NB4 (cell line): Measurements from ENCODE around the gene PNKP.

Experiments
- DNase-seq: peaks from one replicate; pipeline ENCODE4 v3.0.0; 2010; ENCODE audit warnings: low read depth
- H3K4me3 ChIP-seq: one replicate; pipeline ENCODE4 v1.5.1; 2011; ENCODE audit warnings: mild to moderate bottlenecking, low read depth, low read length, moderate library complexity
- CTCF ChIP-seq: IDR thresholded peaks from one replicate; pipeline ENCODE4 v1.5.1; 2012; ENCODE audit warnings: low read depth, low read length
- MAX ChIP-seq: IDR thresholded peaks from 2 replicates; pipeline ENCODE4 v1.6.1; 2011; ENCODE audit warnings: low read depth, low read length
- MYC ChIP-seq: IDR thresholded peaks from 2 replicates; pipeline ENCODE4 v1.6.1; 2011; ENCODE audit warnings: low read depth, low read length
- POLR2A ChIP-seq: IDR thresholded peaks from 2 replicates; pipeline ENCODE4 v1.6.1; 2011; ENCODE audit warnings: mild to moderate bottlenecking; ENCODE audit not compliant: insufficient read length; ENCODE audit errors: extremely low read depth

PNKP gene

GRCh38 chr19:49878744-49879070, 11.3 kb upstream of the PNKP start:
- TF ChIP-seq CTCF: no peak
- no peak for DNase-seq
- H3K4me3 ChIP-seq: peak overlapping the region; percentile 85

- H3K4me3 ChIP-seq: peak overlapping the region; percentile 85
- DNase-seq: peak; percentile 95
- TF ChIP-seq MAX (no peak), POLR2A (peak; percentile 6)
These were observed 10.7 kb upstream of the PNKP start for GRCh38 chr19:49877879-49878743.

GRCh38 chr19:49877020-49877878, 9.9 kb upstream of the PNKP start, which contains the start of the genes AKT1S1 and TBC1D17:
Gene AKT1S1, minus strand, starts transcription at chr19:49877355. Its CDS starts 4,060 bp downstream, at chr19:49873295.
Gene TBC1D17, plus strand, starts transcription at chr19:49877702. Its CDS starts 22 bp downstream, at chr19:49877724.
- TF ChIP-seq MYC (peak; percentile 95), POLR2A (peak; percentile 62), CTCF (no peak), MAX (peak; percentile 100)
- H3K4me3 ChIP-seq: peak within 1 kb of the TSS; percentile 93
- DNase-seq: peak; percentile 99

- peak; percentile 99 for DNase-seq
- TF ChIP-seq POLR2A (no peak), MYC (peak; percentile 92), CTCF (no peak), MAX (peak; percentile 86)
- peak overlapping the region; percentile 93 for H3K4me3 ChIP-seq
These were observed 9.1 kb upstream of the PNKP start for GRCh38 chr19:49876422-49877019.

GRCh38 chr19:49875857-49876421, 8.6 kb upstream of the PNKP start:
- TF ChIP-seq POLR2A (peak; percentile 43), CTCF (no peak)
- DNase-seq: peak; percentile 64
- peak overlapping the region; percentile 93 for H3K4me3 ChIP-seq

- no peak for TF ChIP-seq MYC
- TF ChIP-seq MAX: no peak
- no peak for TF ChIP-seq CTCF
- TF ChIP-seq POLR2A: no peak
- H3K4me3 ChIP-seq: peak overlapping the region; percentile 93
These were observed 7.8 kb upstream of the PNKP start for GRCh38 chr19:49875177-49875576.

More at GRCh38 chr19:49875177-49875576, 7.8 kb upstream of the PNKP start:
- DNase-seq: no peak
